IPS-18c (cell line): ENCODE measurements around the gene SWI5.

Experiments
- H3K4me3 ChIP-seq: 2 replicates; pipeline ENCODE4 v1.7.0; 2013; ENCODE audit warnings: low read depth, mild to moderate bottlenecking, low read length, moderate library complexity; ENCODE audit not compliant: insufficient read depth
- H3K9me3 ChIP-seq: one replicate; pipeline ENCODE4 v1.6.1; 2013; ENCODE audit warnings: mild to moderate bottlenecking, low read length, moderate library complexity; ENCODE audit not compliant: control insufficient read depth, insufficient read depth

Gene SWI5

GRCh38 chr9:128325629-128326028, 49.6 kb downstream of the SWI5 start:
- Histone ChIP-seq H3K9me3 (no peaks in the 10 kb centered on the region), H3K4me3 (no peak overlapping the region)

- no peaks in the 10 kb centered on the region for H3K9me3 ChIP-seq
- H3K4me3 ChIP-seq: no peak overlapping the region
Measured at GRCh38 chr9:128333451-128333869, 57.4 kb downstream of the SWI5 start.

GRCh38 chr9:128335161-128335560, 59.1 kb downstream of the SWI5 start:
- Histone ChIP-seq H3K9me3 (no peaks in the 10 kb centered on the region), H3K4me3 (no peak overlapping the region)

DNA sequence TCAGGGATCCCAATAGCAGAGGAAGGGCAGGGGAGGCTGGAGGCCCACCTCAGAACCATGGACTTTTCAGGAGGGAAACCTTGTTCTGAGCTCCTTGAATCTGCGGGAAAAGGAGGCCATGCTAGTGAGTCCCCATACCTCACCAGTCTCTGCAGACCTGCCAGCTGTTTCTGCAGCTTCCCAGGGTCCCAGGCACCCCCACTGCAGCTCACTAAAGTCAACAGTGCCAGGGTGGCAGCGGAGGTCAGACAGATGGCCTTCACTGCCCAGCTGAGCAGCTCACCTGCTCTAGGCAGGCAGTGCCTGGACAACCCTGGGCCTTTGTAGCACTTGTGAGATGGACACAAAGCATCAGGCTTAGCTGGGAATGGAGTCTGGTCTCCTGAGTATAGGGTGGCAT, 59.8 kb downstream of the SWI5 start:
- H3K9me3 ChIP-seq: no peaks in the 10 kb centered on the region
- H3K4me3 ChIP-seq: no peak overlapping the region

DNA sequence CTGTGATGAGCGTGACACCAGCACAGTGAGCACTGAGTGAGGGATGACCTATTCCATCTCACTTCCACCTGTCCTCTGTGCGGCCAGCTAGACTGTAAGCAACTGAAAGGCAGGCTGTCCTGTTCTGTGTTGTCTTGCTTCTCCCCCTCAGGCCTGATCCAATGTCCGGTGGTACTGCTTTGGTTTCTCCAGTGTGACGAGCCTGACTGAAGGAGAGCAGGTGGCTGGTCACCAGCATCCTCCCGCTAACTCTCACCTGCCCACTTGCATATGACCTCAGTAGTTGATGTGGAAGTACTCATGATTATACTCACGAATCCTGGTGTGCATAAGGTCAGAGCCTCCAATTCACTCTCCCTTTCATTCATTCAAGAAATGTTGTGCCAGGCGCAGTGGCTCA, 61.9 kb downstream of the SWI5 start:
- Histone ChIP-seq H3K4me3 (no peak overlapping the region), H3K9me3 (no peaks in the 10 kb centered on the region)
